Myocyte (in vitro differentiated cells): ENCODE measurements around the gene PITX1. TPM values are rescaled to one million over a fixed set of nuclear protein-coding genes. Genes with fewer than 3 reads are reported as not detected.

Experiments used
- DNase-seq: peaks from one replicate; pipeline ENCODE4 v3.0.0-alpha.2; 2012; ENCODE audit warnings: low read depth
- total RNA-seq: library from RNA; depleted of rRNA; stranded (reverse); fragments of >200 nt; gene quantifications from 2 replicates; pipeline ENCODE4 v1.2.3, GENCODE V29; 2014

Gene PITX1
- total RNA-seq, 1 donor from 2014 or later, result 5.5 TPM

DNA sequence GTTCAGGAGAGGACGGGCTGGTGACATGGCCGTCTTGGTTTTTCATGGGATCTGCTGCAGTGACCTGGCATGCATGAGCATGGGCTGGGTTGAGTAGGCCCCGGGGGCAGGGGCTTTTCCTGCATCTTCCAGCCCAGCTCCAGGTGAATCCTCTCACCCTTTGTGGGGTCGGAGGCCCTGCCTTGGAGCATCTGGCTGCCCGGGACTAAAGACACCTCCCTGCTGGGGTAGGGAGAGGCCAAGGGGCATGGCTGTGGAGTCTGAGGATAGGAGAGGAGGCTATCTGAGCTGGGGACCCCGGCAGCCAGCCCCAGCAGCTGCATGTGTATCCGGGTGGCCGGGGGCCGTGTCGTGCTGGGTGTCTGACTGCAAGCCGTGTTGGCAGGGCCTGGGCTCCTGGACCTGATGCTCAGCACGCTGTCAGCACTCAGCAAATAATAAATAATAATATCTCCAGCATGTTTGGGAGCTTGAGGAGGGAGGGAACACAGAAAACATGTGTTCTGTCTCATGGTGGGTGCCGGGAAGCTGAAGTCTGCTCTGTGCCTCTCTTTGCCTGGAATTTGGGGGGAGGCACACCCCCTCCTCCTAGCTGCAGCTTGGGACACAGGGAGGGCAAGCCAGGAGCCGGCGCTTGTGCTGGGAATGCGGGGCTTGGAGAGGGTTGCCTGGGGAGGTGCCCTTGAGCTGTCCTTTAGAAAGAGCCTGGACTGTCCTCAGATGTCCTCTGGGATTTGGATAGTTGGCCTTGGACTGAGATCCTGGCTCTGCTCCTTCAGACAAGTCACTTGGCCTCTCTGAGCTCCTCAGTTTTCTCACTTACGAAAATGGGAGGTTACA, 28.4 kb upstream of the PITX1 start:
- DNase-seq, result no peak

DNA sequence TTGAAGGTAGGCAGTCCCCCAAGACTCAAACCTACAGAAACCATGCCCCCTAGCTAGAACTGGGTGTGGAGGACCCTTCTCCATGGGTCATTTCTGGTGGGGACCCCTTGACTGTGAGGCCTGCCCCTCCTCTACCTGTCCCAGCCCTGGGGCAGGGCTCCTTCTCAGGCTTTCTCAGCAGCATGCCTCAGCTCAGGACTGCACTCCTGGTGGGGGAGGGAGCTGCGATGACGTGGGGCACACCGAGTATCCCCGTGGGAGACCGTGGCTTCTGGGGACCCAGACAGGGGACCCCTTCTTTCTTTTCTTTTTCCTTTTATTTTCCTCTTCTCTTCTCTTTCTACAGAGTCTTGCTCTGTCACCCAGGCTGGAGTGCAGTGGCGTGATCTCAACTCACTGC, 27.0 kb upstream of the PITX1 start:
- no peak for DNase-seq

DNA sequence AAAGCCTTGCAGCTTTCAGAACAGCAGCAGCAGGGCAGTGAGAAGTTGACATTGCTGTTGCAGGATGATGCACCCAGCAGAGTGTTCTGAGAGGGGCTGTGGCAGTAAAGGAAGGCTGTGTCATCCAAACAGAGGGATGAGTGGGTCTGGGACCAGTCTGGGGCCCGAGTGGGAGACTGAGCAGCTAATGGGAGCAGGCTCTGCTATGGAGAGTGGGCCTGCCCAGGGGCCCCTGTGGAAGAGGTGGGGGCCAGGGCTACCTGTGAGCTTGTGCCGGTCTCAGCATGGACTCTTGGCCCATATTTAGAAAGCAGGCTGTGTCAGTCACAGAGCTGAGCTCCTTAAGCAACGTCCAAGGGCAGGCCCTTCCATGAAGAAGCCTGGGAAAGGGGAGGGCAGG, 26.0 kb upstream of the PITX1 start:
- DNase-seq, result no peak

DNA sequence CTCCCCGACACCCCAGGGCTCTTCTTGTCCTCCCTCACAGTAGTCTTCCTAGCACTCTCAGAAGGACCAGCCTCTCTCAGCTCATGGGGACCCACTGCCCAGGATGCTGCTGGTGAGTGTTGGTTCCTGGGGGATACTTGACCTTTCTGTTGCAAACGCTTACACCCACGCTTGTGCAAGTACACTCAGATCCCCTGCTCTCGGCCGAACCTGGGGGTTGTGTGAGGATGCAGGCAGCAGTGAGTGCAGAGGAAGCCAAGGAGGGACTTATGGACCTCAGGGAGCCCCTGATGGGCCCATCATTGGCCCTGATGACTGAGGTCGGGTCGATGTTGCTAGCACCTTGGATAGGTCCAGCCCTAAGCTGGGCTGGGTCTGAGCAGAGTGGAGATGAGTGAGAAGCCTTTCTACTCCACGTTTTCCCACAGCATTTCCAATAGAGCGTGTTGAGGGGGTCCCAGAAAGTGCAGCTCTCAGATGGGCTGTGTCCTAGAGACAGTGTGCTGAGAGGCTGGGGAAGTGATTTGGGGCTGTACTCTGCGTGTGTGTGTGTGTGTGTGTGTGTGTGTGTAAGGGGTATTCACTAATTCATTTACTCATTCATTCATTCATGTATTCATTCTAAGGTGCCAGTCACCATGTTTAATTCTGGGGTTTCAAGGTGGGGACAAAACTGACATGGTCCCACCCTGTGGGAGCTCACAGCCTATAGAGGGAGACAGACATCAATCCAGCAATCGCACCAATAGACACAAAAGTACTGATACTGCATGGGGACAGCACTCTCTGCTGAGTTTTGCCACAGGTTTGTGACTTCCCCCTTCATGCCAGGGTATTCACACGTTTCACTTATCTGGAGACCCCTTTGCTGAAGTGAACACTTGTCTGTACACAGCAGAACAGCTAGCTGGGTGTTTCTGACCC, 25.2 kb upstream of the PITX1 start:
- DNase-seq, result no peak

DNA sequence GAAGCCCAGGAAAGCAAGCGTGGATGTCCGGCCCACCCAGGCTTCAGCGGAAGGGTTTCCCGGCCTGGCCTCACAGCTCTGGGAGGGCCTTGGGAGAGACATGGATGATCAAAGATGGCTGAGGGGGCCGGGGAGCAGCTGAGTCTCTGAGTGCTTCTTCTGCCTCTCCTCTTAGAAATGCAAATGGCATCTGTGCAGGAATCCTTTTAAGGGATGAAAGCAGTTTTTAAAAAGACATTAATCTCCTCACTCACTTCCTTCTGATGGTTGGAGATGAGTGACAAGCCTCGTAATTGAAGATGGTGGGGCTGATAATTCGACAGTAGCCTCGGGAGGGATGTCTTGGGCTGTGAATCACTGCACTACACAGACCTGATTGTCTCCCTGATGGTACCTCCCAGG, 24.3 kb upstream of the PITX1 start:
- no peak for DNase-seq

DNA sequence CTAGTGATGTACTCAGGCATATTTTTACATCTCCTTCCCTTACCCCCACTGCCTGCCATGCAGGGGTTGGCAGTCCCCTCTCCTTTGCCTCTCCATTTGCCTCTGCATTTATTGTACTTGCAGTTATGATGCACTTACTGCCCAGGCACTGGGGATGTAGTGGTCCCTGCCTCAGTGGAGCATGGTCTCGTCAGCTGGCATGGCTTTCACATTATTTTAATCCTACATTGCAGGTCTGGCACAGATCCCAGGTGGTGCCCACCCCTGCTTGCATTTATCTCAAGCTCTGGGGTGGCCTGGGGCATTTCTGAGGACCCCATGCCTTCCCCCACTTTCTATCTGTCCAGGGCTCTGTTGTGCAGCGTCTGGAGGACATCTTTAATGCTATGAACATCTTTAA, 23.2 kb upstream of the PITX1 start:
- no peak for DNase-seq

DNA sequence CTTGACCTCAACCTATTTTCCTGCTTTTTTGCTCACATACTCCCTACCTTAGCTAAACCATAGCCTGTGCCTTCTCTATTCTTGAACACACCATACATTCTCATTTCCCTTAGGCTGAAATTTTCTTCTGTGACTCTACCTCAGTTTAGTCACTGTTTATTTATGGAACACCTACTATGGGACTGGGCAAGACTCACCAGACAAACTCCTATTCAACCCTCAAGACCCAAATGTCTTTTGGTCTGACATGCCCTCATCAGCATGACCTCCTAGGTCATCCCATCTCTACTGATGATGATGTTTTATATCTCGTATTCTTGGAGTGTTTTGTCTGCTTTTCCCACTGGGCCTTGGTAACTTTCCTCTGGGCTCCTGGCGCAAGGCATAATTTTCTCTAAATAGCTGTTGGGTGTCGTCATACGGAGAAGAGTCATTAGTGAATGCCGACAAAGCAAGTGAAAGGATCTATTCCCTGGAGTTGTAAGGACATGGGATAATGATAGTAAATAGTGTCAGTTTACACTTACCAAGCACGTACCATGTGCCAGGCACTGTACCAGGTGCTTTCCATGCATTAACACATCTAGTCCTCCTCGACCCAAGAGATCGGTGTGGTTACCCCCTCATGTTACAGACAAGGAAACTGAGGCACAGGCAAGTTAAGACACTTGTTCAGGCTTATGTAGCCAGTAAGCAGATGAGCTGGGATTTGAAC, 22.4 kb upstream of the PITX1 start:
- DNase-seq, result no peak

DNA sequence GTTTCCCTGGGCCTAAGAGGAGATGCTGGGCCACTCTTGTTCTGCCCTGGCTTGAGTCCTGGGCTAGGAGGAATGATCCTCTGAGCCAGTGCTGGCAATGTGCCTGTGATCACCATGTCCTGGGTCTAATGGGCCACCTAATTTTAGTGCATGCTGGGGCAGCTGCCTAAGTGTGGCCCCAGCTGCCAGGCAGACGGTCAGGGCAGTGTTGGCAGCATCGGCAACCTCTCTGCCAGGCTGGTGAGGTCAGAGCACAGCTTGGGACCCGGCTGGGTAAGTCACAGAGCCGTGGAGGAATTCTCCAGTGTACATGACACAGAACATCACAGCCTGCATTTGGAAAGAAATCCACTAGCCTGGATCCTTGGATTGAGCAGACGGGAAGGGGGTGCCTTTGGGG, 21.4 kb upstream of the PITX1 start:
- peak; percentile 93 for DNase-seq

DNA sequence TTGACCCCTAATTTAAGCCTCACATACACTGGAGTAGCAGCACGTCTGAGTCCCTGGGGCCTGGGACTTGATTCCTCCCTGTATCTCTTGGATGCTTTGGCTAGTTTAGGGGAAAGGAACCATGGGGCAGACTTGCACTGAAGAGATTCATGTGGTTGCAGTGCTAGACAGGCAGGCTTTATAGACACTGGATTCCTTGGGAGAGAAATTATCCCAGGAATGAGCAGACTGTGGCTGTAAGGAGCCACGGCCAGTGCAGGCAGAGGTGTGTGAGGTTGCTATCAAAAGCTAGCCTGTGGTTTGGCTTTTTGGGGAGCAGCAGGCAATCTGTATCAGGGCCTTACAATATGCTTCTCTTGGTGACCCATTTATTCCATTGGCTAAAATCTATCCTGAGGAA, 20.5 kb upstream of the PITX1 start:
- peak; percentile 59 for DNase-seq

DNA sequence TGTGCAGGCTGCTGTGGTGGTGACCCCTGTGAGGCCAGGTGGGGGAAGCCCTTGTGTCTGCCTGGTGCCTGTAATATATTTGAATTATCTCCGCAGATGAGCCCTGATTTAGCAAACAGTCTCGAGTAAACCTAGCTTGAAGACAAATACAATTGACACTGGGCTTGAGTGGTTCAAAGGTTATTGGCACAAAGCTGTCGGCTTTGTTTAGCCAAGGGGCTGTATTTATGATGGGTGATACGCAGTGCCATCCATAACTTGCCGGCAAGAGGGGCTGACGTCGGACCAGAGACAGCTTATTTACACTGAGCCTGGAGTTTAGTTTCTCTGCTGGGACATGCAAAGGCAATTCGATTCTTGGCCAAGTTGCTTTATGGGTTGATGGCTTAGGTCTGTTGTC, 20.0 kb upstream of the PITX1 start:
- DNase-seq, result no peak

DNA sequence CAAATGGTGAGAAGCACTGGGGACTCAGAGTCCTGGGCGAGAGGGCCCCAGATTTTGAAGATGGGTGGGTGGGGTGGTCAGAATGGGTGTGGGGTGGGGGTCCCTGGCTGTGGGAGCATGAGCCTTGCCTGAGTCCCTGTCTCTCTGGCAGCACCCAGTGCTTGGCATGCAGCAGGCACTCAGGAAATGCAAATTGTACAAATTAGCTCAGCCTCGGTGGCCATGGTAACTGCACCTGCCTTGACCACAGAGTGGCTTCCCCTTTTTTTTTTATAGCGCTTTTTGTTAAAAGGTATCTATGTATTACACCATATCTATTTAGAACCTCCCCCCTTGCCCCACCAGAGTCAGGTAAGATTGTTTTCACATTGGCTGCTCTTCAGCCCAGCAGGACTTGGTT, 19.2 kb upstream of the PITX1 start:
- no peak for DNase-seq

DNA sequence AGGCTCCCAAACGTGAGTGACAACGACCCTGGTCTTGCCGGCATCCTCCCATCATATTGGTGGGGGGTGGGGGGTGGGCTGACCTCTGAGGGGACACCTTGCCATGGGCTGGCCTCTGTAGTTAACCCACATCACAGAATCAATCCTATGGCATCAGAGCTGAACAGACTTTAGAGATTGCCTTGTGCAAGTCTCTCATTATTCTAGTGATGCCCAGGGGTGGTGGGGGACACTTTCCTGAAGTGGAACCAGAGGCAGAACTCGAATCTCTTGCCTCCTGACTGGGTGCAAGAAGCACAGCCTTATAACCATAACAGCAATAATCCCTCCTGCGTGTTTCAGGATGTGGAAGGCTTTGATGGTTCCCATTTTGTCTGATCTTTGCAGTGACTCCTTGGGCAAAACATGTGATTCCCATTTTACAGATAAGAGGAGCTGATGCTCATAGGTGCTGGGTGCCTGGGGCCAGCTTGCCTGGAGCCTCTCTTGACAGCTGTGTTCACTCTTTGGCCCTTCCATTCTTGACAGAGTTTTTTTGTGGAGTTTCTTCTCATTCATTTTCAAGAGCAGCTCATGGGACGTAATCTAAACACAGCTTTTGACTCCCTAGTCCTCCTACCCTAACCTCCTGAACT, 18.6 kb upstream of the PITX1 start:
- DNase-seq, result no peak

DNA sequence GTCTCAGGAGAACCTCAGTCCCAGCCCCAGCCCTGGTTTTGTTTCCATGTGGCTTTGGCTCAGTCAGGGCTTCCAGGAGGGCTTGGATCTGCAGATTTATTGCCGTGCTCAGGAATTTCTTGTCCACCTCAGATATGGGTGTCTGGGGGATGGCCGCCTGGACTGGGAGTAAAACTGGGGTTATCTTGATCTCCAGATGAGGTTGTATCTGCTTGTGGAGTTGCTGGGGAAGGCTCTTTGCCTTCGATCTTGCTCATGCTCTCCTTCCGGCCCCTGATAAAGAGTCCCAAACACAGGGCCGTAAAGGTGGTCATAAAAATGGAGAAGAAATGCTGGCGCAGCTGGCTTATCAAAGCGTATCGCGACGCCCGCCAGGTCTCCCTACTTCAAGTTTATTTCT, 17.8 kb upstream of the PITX1 start:
- DNase-seq, result no peak

DNA sequence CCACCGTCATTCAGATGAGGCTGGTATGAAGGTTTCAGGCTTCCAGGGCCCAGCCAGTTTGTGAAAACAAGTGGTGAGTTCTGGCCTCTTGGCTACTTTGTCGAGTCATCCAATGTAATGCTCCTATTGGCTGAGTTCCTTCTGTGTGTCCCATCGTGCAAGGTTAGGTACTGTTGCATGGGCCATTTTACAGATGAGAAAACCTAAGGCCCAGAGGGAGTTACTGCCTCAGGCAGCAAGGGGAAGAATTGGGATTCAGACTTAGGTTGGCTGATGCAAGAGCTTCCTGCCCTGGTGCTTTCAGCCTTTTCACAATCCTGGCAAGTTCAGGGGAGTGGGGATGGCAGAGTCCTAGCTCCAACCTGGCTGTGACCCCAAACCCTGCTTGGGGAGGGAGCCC, 17.4 kb upstream of the PITX1 start:
- no peak for DNase-seq

DNA sequence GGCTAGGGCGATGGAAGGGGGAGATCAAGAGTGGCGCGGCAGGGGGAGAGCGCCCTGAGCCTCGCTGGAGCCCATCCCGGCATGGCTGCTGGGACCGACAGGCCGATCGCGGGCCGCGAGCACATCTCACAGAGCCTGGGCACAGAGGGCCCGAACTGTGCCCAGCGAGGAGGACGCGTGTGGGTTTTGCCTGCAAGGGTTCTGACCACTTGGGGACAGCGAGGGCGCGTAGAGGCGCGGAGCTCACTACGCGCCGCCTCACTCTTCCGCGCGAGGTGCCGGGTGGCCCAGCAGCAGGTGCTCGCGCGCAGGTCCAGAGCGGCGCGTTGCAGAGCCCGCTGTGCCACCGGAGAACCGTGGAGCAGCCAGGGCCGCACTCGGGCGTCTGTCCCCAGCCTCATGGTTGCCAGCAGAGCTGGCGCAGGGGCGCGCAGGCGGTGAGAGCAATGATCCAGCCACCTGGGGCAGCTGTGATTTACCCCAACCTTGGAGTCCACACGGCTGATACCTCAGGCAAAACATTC, 16.3 kb upstream of the PITX1 start:
- no peak for DNase-seq

DNA sequence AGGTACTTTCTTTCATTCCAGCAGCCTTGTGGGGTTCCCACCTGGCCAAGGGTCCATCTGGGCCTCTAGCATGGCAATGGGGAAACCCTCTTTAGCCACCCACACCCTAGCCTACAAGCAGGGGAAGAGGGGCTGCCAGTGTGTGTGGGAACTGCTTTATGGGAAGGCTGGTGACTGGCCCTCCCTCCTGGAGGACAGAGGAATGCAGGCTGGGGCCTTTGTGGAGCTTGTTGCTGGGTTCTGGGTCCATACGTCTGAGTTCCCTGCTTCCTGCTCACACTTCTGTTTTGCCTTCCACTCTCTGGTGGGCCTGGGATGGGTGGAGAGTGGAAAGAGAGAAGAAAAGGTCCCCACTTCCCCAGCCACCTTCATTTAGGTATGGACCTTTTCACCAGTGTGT, 14.9 kb upstream of the PITX1 start:
- DNase-seq, result no peak

DNA sequence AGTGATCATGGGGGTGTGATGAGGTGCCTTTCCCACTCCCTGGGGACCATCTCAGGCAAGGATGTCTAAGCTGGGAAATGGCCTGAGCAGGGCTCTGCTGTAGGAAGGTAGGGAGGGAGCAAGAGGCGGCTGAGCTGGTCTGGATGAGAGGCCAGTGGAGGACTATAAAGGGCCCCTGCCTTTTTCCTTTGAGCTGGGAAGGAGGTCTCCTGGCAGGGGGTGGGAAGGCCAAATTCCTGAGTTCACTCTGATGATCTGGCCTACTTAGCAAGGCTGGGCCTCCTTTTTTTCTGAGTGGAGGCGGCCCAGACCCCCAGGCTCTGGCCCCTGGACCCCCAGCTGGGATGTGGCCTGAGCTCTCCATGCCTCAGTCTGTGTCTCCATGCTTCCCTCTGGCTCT, 14.3 kb upstream of the PITX1 start:
- DNase-seq, result no peak

DNA sequence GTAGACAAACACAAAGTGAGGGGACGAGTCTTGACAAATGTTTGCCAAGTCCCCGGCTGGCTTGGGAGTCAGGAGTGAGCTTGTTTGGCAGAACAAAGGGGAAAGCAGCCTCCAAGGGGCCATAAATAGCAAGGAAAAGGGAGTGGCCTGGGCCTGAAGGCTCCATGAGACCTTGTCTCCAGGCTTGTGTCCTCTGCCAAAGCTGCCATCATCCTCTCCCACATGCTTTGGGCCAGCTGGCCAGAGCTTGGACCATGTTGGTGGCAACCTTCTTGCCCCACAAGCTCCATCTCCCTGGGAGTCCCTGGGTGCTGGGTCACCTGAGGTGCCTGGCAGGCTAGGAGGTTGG, 13.3 kb upstream of the PITX1 start:
- DNase-seq, result peak; percentile 12

DNA sequence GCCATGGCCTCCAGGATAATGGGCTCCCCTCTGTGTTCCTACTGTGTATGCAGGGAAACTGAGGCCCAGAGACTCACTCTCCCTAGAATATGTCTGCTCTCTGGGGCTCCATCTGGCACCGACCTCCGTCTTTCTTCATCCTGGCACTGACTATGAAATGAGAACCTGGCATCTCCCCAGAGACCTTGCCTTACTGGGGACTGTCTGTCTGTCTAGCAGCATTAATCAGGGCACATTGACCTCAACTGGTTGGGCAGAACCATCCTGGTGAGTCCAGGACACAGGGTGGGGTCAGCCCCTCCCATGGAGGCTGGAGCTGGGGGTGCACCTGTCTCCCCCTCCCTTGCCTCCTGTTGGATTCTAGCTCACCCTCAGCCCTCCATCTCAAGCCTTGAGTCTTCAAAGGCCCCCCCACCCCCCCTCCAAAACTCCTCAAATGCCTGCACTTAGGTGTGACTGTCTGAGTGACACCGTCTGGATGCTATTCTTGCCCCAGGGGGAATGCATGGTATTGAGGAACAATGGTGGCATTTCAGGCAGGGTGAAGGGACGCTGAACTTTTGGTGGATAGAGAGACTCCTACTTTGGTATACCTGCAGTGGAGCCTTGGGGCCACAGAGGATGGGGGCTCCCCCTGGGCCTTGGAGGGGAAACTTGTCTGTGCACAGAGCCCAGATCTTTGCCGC, 12.8 kb upstream of the PITX1 start:
- no peak for DNase-seq

DNA sequence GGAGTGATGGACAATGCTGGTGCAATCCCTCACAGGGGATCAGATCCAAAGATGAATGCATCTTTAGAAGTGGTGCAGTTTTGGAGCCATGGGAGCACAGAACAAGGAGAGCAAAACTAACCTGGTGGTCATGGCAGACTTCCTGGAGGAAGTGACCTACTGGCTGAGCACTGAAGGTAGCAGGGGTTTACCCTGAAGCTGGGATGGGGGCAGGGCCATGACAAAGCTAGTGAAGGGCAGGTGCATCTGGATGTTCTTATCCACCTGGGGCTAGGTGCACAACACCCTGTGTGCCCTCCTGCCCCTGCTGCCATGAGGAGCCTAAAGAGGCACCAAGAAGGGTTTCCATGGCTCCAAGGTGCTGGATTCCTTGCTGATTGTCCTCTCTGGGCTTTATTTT, 11.5 kb upstream of the PITX1 start:
- DNase-seq, result no peak

DNA sequence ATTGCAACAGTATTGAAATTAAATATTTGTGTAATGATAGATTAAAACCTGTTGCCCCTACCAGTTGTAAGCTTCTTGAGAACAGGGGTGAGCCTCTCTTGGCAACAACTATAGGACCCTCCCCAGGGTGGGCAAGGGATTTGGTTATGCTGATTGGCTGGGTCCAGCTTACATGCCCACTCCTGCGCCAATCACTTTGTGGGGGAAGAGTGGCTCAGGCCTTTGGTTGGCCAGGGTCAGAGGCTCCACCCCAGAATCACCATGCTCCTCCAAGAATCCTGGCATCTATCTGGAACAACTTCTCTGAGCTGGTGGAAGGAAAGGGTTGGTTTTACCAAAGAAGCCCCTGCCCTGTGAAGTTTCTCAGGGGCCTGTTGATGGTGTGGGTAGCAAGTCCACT, 8.6 kb upstream of the PITX1 start:
- no peak for DNase-seq
